ENCODE measurements around the gene FHAD1.

FHAD1 gene

DNA sequence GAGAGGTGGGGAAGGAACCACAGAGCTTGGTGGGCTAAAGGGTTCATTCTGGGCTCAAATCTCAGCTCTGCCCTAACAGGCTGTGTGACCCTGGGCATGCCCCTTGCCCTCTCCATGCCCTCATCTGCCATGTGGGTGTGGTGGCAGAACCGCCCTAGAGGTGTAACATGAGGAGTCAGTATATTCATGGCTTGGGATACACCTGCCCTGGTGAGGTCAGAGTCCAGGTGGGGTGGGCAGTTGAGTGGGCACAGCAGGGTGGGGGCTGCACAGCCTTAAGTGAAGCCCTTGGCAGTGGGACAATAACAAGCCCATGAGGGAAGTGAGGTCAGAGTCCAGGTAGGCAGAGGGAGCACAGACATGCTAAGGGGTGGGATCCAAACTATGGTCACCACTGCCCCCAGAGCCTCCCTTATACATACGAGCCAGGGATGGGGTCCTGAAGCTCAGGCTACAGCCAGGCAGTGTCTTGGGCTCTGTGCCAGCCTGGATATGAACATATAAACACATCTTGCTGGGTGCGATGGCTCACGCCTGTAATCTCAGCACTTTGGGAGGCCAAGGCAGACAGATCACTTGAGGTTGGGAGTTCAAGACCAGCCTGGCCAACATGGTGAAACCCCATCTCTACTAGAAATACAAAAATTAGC is 103.7 kb downstream of the FHAD1 start:
- no peaks in the 10 kb centered on the region for H3K9me3 Mint-ChIP-seq
- TF ChIP-seq, protein P1, sequence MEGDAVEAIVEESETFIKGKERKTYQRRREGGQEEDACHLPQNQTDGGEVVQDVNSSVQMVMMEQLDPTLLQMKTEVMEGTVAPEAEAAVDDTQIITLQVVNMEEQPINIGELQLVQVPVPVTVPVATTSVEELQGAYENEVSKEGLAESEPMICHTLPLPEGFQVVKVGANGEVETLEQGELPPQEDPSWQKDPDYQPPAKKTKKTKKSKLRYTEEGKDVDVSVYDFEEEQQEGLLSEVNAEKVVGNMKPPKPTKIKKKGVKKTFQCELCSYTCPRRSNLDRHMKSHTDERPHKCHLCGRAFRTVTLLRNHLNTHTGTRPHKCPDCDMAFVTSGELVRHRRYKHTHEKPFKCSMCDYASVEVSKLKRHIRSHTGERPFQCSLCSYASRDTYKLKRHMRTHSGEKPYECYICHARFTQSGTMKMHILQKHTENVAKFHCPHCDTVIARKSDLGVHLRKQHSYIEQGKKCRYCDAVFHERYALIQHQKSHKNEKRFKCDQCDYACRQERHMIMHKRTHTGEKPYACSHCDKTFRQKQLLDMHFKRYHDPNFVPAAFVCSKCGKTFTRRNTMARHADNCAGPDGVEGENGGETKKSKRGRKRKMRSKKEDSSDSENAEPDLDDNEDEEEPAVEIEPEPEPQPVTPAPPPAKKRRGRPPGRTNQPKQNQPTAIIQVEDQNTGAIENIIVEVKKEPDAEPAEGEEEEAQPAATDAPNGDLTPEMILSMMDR (IDR thresholded peaks at IDR 0.05), result no peak
- peaks cover 13% of the 10 kb centered on the region for H3K27me3 Mint-ChIP-seq (ENCODE audit: low read depth, poor library complexity)
- peaks cover 32% of the 10 kb centered on the region for H3K4me1 Mint-ChIP-seq
- no peaks in the 10 kb centered on the region for H3K36me3 Mint-ChIP-seq (ENCODE audit: low read depth)
- H3K4me3 Mint-ChIP-seq, result no peak overlapping the region
- no peak for DNase-seq
- H3K27ac Mint-ChIP-seq, result no peak overlapping the region

DNA sequence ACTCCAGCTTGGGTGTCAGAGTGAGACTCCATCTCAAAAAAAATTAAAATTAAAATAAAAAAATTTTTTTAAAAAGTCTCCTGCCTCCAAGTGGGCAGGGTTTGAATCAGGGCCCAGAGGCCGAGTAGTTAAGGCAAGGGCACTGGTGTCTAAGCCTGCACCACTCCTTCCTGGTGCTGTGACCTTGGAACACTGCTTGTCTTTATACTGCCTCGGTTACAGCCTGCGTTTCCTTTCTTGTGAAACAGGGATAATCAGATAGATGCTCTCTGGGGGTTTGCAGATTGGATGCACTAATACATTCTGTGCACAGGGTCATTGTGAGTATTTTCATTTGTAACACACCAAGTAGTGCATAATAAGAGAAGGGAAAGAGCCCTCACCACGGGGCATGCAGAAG is 104.3 kb downstream of the FHAD1 start:
- H3K27ac Mint-ChIP-seq, result peak overlapping the region; percentile 15
- H3K4me3 Mint-ChIP-seq, result no peak overlapping the region
- no peaks in the 10 kb centered on the region for H3K9me3 Mint-ChIP-seq
- peaks cover 13% of the 10 kb centered on the region for H3K27me3 Mint-ChIP-seq (ENCODE audit: low read depth, poor library complexity)
- H3K36me3 Mint-ChIP-seq (ENCODE audit: low read depth), result no peaks in the 10 kb centered on the region
- no peak for DNase-seq
- H3K4me1 Mint-ChIP-seq, result peaks cover 38% of the 10 kb centered on the region
- TF ChIP-seq, protein P1 (IDR thresholded peaks at IDR 0.05), result no peak

DNA sequence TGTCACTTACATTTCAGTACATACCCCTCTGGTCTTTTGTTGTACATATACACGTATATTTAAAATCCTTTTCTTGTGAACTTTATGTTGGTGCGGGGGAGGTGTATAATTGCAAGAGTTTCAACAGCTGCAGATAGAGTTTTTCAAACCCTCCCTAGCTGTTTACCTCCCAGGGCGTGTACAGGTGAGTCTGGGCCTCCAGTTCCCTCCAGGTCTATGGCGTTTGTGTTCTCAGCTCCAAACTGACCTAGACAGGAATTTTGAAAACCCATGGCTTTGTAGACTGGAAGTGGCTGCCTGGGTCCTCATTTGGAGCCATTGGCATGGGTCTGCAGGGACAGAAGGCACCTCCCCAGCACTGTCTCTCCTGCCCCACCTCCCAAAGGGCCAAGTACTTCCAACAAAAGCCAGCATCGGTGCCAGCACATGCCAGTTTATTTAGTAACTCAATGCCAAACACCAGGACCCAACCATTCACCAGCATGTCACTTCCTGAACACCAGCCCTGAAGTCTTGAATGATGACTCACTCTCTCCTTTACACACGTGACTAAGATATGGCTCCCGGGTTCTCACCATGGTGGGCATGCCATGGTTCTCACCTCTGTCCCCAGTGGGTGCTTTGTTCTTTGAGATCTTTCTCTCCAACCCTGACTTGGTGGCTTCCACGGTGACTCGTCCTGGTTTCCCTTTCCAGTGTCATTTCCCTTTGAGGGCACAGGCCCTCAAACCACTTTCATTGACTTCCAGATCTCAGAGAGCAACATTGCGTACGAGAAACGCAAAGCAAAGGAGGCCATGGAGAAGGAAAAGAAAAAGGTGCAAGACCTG is 105.3 kb downstream of the FHAD1 start:
- Mint-ChIP-seq H3K27ac (no peak overlapping the region), H3K27me3 (ENCODE audit: low read depth, poor library complexity) (peaks cover 9% of the 10 kb centered on the region), H3K4me3 (no peak overlapping the region), H3K36me3 (ENCODE audit: low read depth) (no peaks in the 10 kb centered on the region), H3K4me1 (peaks cover 42% of the 10 kb centered on the region), H3K9me3 (no peaks in the 10 kb centered on the region)
- no peak for DNase-seq
- TF ChIP-seq, protein P1 (IDR thresholded peaks at IDR 0.05), result no peak

DNA sequence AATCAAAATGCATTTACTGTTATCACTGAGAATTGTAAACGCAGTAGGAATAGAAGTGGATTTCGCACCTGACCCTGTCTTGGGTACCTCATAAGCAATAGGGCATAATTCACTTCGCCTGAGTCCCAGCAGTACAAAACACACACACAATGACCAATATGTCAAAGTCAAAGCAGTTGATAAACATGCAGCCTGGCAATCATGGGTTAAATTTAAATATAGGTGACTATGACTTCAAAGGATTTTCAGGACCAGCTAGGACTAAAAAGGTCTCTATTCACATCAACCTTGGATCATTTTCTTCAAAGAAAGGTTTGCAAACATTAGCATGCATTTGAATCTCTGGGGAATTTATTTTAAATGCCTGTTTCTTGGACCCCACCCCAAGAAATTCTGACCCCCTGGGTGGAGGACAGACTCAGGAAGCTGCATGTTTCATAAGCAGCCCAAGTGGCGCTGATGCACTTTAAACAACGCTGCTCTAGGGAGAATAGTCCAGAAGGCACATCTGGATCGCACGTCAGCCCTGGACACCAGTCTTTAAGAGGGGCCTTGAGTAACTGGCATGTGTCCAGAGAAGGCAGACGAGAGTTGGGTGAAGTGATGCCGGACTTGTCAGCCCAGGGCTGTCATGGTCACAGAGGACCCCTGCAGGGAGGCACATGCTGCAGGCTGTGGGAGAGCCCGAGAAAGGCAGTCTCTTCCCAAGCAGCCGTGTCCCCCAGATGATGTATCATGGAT is 107.0 kb downstream of the FHAD1 start:
- Mint-ChIP-seq H3K9me3 (no peaks in the 10 kb centered on the region), H3K36me3 (ENCODE audit: low read depth) (peaks cover 1% of the 10 kb centered on the region), H3K4me3 (no peak overlapping the region), H3K4me1 (peaks cover 53% of the 10 kb centered on the region), H3K27ac (no peak overlapping the region), H3K27me3 (ENCODE audit: low read depth, poor library complexity) (peaks cover 13% of the 10 kb centered on the region)
- TF ChIP-seq, protein P1 (IDR thresholded peaks at IDR 0.05), result no peak
- DNase-seq, result no peak

DNA sequence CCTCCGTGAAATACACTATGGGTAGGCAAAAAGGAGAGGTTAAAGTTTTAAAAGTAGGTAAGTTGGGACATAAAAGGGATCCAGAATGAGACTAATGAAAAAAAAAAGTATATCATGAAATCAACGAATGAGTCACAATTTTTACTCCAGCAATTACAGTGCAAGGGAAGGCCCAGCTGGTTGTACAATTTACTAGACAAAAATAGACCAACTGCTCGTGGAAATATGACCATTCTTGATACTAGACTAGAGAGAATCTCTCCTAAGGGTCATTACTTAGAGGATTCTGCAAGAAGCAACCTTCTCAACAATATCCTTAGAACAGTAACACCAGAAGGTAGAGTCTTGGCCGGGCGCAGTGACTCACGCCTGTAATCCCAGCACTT is 107.5 kb downstream of the FHAD1 start:
- Mint-ChIP-seq H3K36me3 (ENCODE audit: low read depth) (peaks cover 5% of the 10 kb centered on the region), H3K27me3 (ENCODE audit: low read depth, poor library complexity) (peaks cover 13% of the 10 kb centered on the region), H3K27ac (no peak overlapping the region), H3K9me3 (no peaks in the 10 kb centered on the region), H3K4me3 (no peak overlapping the region), H3K4me1 (peaks cover 57% of the 10 kb centered on the region)
- no peak for DNase-seq
- TF ChIP-seq, protein P1 (IDR thresholded peaks at IDR 0.05), result no peak
